HG03575 (cell line): ENCODE results near the gene LMBR1L.

ENCODE experiments used
- ATAC-seq: cut with Tn5 transposase; IDR thresholded peaks from one replicate; pipeline ENCODE4 v1.9.1; 2021; ENCODE audit not compliant: unreplicated experiment, insufficient number of reproducible peaks, low FRiP score; ENCODE audit errors: extremely low read depth

The LMBR1L gene

DNA sequence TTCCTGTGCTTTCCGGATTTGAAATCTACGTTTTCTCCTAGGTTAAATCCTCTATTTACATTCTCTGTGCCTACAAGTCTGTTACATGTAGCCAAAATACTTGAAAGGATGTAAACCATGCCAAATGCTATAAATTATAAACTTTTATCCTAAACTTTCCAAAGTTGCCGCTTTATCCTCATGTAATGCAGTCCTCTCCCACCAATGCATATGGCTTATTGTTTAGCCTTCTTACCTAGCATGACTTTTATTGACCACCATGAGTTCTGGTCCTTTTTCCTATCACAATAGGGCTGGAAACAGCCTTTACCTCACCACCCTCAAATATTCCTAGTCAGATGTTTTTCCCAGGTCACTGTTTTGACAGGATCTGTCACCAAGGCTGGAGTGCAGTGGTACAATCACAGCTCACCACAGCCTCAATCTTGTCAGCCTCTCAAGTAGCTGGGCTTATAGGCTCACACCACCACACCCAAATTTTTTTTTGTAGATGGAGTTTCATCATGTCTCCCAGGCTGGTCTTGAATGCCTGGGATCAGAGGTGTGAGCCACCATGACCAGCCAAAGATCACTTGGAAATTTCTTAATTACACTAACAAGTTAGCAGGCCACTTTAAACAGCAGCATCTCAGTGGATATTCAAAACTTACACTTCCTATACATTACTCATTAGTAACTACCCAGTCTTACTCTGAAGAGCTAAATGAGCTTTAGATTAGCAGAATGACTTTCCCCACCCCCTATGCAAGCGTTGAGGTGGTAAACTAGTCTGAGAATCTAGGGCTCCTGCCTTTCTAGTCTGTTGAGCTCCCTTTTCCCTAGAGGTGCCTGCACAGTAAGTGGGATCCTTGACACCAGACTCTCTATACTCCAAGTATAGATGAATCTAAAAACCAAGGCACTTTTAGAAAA lies 16.5 kb upstream of the LMBR1L start:
- ATAC-seq: no peak

GRCh38 chr12:49121047-49121696 lies 10.5 kb upstream of the LMBR1L start:
- no peak for ATAC-seq

DNA sequence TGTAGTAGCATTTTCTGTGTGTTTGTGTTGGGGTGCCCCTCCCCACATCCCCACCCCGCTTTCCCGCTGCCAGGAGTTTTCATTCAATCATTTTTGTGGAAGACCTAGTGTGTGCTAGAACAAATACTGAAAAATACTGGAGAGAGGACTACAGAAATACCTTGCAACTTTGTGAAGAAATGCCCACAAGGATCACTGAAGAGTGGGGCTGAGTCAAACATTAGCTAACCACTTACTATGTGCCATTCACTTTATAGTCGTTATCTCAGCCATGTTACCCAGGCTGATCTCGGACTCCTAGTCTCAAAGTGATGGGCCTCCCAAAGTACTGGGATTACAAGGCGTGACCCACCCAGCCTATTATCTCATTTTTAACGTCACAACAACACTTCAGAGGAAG lies 559 bp upstream of the LMBR1L start:
- no peak for ATAC-seq

- ATAC-seq: no peak
Measured at GRCh38 chr12:49109641-49110463, 795 bp downstream of the LMBR1L start.

DNA sequence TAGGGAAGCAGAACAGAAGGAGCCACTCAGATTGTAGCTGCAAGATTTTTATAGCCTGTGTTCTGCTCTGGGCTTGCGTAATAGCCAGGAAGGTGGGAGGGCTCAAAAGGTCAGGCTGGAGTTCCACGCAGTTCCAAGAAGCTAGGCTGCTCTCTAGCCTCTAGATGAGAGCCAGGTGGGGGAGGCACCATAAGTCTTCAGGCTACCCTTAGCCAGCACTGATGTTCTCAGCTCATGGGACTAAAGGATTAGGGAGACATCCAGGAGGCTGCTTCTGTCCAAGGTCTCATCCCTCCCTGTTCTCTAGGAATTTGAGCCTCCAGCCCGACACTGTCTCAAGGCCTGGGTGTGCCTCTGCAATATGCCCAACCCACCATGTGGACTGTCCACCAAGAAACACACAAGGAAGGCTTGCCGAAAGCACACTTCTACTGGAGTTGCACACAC lies 1.7 kb downstream of the LMBR1L start:
- ATAC-seq: no peak

GRCh38 chr12:49105504-49106084 lies 5.1 kb downstream of the LMBR1L start:
- no peak for ATAC-seq

- no peak for ATAC-seq
Measured at GRCh38 chr12:49104822-49105221, 5.8 kb downstream of the LMBR1L start.

- ATAC-seq: no peak
Measured at GRCh38 chr12:49100380-49100779, 10.3 kb downstream of the LMBR1L start.

GRCh38 chr12:49098703-49099102 lies 11.9 kb downstream of the LMBR1L start:
- no peak for ATAC-seq

DNA sequence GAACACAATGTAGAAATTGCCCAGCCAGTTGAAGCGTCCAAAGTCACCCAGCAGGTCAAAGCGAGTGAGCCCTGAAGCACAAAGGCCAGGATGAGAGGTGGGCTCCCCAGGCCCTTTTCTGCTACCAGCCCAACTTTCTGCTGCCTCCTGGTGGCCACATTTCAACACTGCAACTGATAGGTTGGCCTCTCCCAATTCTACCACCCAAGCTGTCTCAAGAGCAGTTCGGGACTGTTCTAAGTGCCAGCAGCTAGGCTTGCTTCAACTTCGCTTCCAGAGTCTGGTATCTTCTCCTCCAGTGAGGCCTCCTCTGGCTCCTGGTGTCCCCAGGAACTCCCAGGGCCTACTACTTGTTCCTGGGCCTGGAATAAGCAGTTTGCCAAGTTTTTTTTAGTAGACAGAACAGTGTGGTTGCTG lies 12.6 kb downstream of the LMBR1L start:
- no peak for ATAC-seq

DNA sequence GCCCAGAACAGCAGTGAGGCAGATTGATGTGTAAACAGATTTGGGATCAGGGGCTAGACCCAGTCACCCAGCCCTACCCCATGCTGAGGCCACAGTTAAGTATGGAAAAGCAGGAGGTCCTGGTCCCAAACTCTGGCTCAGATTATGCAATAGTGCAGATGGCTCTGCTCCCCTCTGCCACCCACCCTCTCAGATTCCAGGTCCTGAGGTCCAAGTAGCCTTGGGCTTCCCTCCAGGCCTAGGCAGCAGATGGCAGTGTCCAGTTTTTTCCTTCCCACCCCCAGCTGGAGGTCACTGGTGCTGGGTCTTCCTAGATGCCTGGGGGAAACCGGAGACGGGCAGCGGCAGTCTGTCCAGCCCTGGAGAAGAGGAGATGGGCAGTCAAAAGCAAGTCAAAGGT lies 13.3 kb downstream of the LMBR1L start:
- no peak for ATAC-seq

DNA sequence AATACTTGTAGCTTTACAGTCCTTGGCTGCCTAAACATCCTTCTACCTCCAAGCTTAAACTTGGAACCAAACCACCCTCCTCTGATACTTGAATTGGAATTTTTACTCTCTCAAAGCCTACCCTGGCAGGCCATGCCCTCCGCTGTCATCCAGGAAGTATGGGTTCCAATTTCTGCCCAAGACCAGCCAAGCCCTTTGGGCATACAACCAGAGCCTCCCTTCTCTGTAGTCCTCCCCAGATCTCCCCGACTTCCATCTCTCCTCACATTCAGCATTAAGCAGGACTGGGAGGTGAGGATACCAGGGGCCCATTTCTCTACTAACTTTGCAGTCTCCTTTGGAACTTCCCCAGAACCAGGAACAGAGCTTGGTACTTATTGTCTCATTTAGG lies 15.7 kb downstream of the LMBR1L start:
- no peak for ATAC-seq

DNA sequence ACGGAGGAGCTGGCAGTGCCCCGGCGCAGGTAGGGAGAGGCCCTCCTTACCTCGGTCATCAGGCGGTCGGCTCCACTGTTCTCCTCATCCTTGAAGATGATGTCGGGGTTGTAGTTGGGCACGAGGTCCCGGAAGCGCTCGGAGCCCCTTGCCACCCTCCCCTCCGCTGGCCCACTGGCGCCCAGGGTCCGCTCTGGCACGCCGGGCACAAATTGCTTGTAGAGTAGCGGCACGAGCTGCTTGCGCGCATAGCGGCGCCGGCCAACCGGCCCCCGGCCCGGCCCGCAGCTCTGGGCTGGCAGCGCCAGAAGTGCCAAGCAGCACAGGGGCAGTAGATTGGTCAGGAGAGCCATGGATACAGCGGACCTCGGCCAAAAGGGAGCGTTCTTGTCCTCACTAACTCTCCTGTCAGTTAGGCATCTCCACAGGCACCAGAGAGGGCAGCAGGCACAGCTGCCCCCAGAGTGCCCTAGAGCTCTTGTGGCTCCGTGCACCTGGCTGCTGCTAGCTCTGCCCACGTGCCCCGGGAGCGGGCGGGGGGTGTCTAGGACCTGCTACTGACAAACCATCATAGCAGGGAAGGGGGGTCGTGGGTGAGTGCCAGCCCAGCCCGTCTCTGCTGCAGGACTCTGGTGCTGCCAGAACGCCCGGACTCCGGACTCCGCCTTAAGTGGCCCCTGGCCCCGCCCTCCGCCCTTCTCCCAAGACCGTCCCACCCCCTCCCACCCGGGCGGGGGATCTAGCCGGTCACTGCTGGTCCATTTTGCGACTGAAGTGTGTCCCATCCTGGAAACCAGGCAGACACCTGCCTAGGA lies 16.3 kb downstream of the LMBR1L start, which contains the start of gene DHH:
TSS of gene DHH (minus strand) at position 642 of the 815 bp plus-strand sequence. CDS start at position 353, 289 bp downstream.
- no peak for ATAC-seq

- no peak for ATAC-seq
Measured at GRCh38 chr12:49093792-49094159, 16.9 kb downstream of the LMBR1L start.

DNA sequence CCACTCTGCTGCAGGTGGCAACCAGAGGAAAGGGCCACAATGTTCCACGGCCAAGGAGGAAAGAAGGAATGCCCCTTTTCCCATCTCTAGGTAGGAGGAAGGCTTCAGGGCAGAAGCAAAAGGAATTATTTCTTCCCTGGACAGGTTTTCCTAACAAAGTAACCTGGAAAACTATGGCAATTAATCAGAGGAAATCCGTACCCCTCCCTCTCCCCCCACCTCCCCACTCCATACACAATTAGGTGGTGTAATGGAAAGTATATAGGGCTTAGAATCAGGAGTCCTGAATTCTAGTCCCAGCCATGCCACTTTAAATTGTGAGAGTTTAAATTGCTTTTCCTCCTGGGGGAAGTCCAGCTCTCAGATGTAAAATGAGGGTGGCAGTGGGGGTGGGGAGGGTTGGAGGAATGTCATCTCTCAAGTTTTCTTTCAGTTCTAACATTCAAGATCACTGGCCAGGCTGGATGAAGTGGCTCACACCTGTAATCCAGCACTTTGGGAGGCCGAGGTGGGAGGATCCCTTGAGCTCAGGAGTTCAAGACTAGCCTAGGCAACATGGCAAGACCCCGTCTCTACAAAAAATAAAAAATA lies 17.7 kb downstream of the LMBR1L start:
- ATAC-seq: no peak

DNA sequence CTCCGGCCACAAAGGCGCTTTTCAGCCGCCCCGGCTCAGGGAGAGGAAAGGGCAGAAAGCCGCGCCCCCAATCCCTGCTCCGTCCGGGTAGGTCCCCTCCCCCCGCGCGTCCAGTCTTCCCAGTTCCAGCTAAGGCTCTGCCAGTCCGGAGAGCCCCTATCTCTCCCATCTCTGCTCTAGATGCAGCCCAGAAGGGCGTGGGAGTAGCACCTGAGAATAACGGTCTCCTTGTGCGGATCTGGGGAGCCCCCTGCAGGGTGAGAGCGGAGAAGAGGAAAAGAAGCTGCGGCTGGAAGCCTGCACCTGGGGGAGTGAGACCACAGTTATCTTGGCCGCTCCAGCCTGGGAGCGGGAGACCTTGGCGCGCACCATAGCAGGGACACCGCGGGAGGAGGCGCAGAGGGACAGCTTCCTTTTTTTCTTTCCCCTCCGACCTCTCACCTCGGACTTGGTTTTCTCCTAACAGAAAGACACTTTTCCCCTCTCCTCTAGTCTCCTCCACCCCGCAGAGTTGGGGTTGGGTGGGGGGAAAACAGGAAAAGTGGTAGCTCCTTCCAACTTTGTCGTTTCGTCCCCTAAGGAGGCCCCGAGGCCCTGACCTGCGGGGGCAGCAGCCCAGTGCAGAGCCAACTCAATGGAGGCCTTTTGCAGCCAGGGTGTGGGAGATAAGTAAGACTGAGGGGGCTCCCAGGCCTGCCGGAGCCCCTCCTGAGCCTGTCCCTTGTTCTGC lies 18.4 kb downstream of the LMBR1L start:
- ATAC-seq: no peak

- no peak for ATAC-seq
Measured at GRCh38 chr12:49091836-49092085, 18.9 kb downstream of the LMBR1L start.
